Measurements from ENCODE around the gene ZNF519. TPM values are rescaled to one million over a fixed set of nuclear protein-coding genes. Genes with fewer than 3 reads are reported as not detected.

Gene ZNF519
- total and polyA plus RNA-seq, 2 experiments from 2014 or later = 5.1 to 12.0 TPM

- TF ChIP-seq CTCF (IDR thresholded peaks at IDR 0.05; ENCODE audit: low read depth, low read length) = no peak
- Histone ChIP-seq H3K27ac (no peak overlapping the region), H3K27me3 (no peaks in the 10 kb centered on the region), H3K36me3 (no peaks in the 10 kb centered on the region), H3K4me1 (ENCODE audit: low read depth) (no peaks in the 10 kb centered on the region), H3K4me3 (no peak overlapping the region), H3K9me3 (ENCODE audit: low read depth) (no peaks in the 10 kb centered on the region)
- no peak for DNase-seq (ENCODE audit: low read depth in 1 of 2, low spot score in 1 of 2)
Observed at GRCh38 chr18:14122097-14122496, 10.1 kb downstream of the ZNF519 start.

DNA sequence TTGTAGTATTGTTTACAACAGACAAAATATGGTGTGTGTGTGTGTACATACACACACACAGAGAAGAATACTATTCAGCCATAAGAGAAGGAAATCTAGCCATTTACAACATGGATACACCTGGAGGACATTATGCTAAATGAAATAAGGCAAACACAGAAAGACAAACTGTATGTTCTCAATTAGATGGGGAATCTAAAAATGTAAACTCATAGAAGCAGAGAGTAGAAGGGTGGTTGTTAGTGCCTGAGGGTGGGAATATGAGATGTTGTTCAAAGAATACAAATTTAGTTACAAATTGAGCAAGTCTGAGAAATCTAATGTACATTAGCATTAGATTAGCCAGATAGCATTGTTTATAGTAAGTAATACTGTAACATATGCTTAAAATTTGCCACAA, 11.3 kb downstream of the ZNF519 start:
- Histone ChIP-seq H3K27me3 (no peaks in the 10 kb centered on the region), H3K27ac (no peak overlapping the region), H3K9me3 (ENCODE audit: low read depth) (no peaks in the 10 kb centered on the region), H3K4me1 (ENCODE audit: low read depth) (no peaks in the 10 kb centered on the region), H3K4me3 (no peak overlapping the region), H3K36me3 (no peaks in the 10 kb centered on the region)
- DNase-seq (ENCODE audit: low read depth in 1 of 2, low spot score in 1 of 2) = no peak
- TF ChIP-seq CTCF (IDR thresholded peaks at IDR 0.05; ENCODE audit: low read depth, low read length) = no peak

- TF ChIP-seq CTCF (IDR thresholded peaks at IDR 0.05; ENCODE audit: low read depth, low read length) = no peak
- no peak for DNase-seq (ENCODE audit: low read depth in 1 of 2, low spot score in 1 of 2)
Observed at GRCh38 chr18:14117606-14118005, 14.6 kb downstream of the ZNF519 start.

DNA sequence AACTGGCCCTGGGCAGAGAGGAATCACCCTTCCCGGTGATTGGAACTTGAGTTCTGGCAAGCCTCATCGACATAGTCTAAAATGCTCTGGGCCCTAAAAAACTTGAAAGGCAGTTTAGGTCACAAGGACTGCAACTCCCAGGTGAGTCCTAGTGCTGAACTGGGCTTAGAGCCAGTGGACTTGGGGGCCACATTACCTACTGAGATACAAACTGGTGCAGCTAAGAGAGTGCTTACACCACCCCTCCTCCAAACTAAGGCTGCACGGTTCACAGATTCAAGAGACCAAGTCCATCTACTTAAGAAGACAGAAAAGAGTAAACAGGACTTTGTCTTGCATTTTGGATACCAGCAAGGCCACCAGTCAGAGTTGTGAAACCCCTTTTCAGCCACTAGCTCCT, 25.3 kb downstream of the ZNF519 start:
- DNase-seq (ENCODE audit: low read depth in 1 of 2, low spot score in 1 of 2) = no peak
- Histone ChIP-seq H3K4me1 (ENCODE audit: low read depth) (no peaks in the 10 kb centered on the region), H3K9me3 (ENCODE audit: low read depth) (no peaks in the 10 kb centered on the region), H3K4me3 (no peak overlapping the region), H3K27me3 (no peaks in the 10 kb centered on the region), H3K36me3 (no peaks in the 10 kb centered on the region), H3K27ac (no peak overlapping the region)
- TF ChIP-seq CTCF (IDR thresholded peaks at IDR 0.05; ENCODE audit: low read depth, low read length) = no peak

More at GRCh38 chr18:14117606-14118005, 14.6 kb downstream of the ZNF519 start:
- Histone ChIP-seq H3K27ac (no peak overlapping the region), H3K4me1 (ENCODE audit: low read depth) (no peaks in the 10 kb centered on the region), H3K36me3 (no peaks in the 10 kb centered on the region), H3K27me3 (no peaks in the 10 kb centered on the region), H3K9me3 (ENCODE audit: low read depth) (no peaks in the 10 kb centered on the region), H3K4me3 (no peak overlapping the region)

- Histone ChIP-seq H3K36me3 (no peaks in the 10 kb centered on the region), H3K4me1 (ENCODE audit: low read depth) (no peaks in the 10 kb centered on the region), H3K27ac (no peak overlapping the region), H3K4me3 (no peak overlapping the region), H3K9me3 (ENCODE audit: low read depth) (no peaks in the 10 kb centered on the region), H3K27me3 (no peaks in the 10 kb centered on the region)
- no peak for TF ChIP-seq CTCF (IDR thresholded peaks at IDR 0.05; ENCODE audit: low read depth, low read length)
- DNase-seq (ENCODE audit: low read depth in 1 of 2, low spot score in 1 of 2) = no peak
Observed at GRCh38 chr18:14104906-14105748, 27.1 kb downstream of the ZNF519 start.
